ENCODE measurements around the gene ARIH2.

ARIH2 gene

GRCh38 chr3:48938689-48939088 lies 20.0 kb downstream of the ARIH2 start:
- Histone ChIP-seq H3K36me3 (ENCODE audit: low read length) (peaks cover 13% of the 10 kb centered on the region), H3K4me2 (ENCODE audit: low read depth, low read length, poor library complexity, severe bottlenecking) (no peak overlapping the region), H3K79me2 (ENCODE audit: insufficient read depth, low read length) (peaks cover 65% of the 10 kb centered on the region)

GRCh38 chr3:48945432-48945831 lies 26.8 kb downstream of the ARIH2 start:
- Histone ChIP-seq H3K36me3 (ENCODE audit: low read length) (no peaks in the 10 kb centered on the region; the same call in 1 of the 2 replicates), H3K4me3 (ENCODE audit: insufficient read depth, low read length, poor library complexity, severe bottlenecking) (no peak overlapping the region), H3K9me3 (ENCODE audit: insufficient read depth, low read length) (no peaks in the 10 kb centered on the region), H3K9ac (ENCODE audit: low read length) (no peak overlapping the region), H3K9me2 (replicated peaks; ENCODE audit: insufficient read depth, low read length) (no peaks in the 10 kb centered on the region), H3K4me2 (ENCODE audit: low read depth, low read length, poor library complexity, severe bottlenecking) (no peak overlapping the region), H3K79me2 (ENCODE audit: insufficient read depth, low read length) (peaks cover 64% of the 10 kb centered on the region), H2AFZ (ENCODE audit: low read depth, low read length, severe bottlenecking) (no peak overlapping the region), H3K27ac (ENCODE audit: low read depth, low read length) (no peak overlapping the region), H3F3A (ENCODE audit: insufficient read depth) (peaks cover 19% of the 10 kb centered on the region; the same call in 1 of the 2 replicates), H3K27me3 (ENCODE audit: low read length) (no peaks in the 10 kb centered on the region), H4K20me1 (ENCODE audit: low read depth, low read length) (peaks cover 3% of the 10 kb centered on the region; the same call in 1 of the 2 replicates)
- no peak for TF ChIP-seq CTCF (IDR thresholded peaks at IDR 0.05; ENCODE audit: insufficient read depth, low read length, poor library complexity, severe bottlenecking)

More at GRCh38 chr3:48938689-48939088, 20.0 kb downstream of the ARIH2 start:
- Histone ChIP-seq H3K27ac (ENCODE audit: low read depth, low read length) (no peak overlapping the region), H3K27me3 (ENCODE audit: low read length) (no peaks in the 10 kb centered on the region), H3K4me3 (ENCODE audit: insufficient read depth, low read length, poor library complexity, severe bottlenecking) (no peak overlapping the region), H3F3A (ENCODE audit: insufficient read depth) (no peaks in the 10 kb centered on the region), H3K9ac (ENCODE audit: low read length) (no peak overlapping the region), H4K20me1 (ENCODE audit: low read depth, low read length) (peaks cover 12% of the 10 kb centered on the region), H2AFZ (ENCODE audit: low read depth, low read length, severe bottlenecking) (no peak overlapping the region), H3K9me2 (replicated peaks; ENCODE audit: insufficient read depth, low read length) (no peaks in the 10 kb centered on the region), H3K9me3 (ENCODE audit: insufficient read depth, low read length) (no peaks in the 10 kb centered on the region)
- no peak for TF ChIP-seq CTCF (IDR thresholded peaks at IDR 0.05; ENCODE audit: insufficient read depth, low read length, poor library complexity, severe bottlenecking)
- TF ChIP-seq EZH2phosphoT487 (conservative IDR thresholded peaks at IDR 0.05; ENCODE audit: low read length): no peak

- Histone ChIP-seq H3K36me3 (ENCODE audit: low read length) (no peaks in the 10 kb centered on the region; the same call in 1 of the 2 replicates), H3K27me3 (ENCODE audit: low read length) (no peaks in the 10 kb centered on the region), H3K79me2 (ENCODE audit: insufficient read depth, low read length) (peaks cover 65% of the 10 kb centered on the region), H3F3A (ENCODE audit: insufficient read depth) (peaks cover 20% of the 10 kb centered on the region; the same call in 1 of the 2 replicates), H3K9me2 (replicated peaks; ENCODE audit: insufficient read depth, low read length) (no peaks in the 10 kb centered on the region), H3K4me2 (ENCODE audit: low read depth, low read length, poor library complexity, severe bottlenecking) (no peak overlapping the region), H2AFZ (ENCODE audit: low read depth, low read length, severe bottlenecking) (no peak overlapping the region), H3K4me3 (ENCODE audit: insufficient read depth, low read length, poor library complexity, severe bottlenecking) (no peak overlapping the region), H4K20me1 (ENCODE audit: low read depth, low read length) (peaks cover 3% of the 10 kb centered on the region; the same call in 1 of the 2 replicates), H3K27ac (ENCODE audit: low read depth, low read length) (no peak overlapping the region), H3K9me3 (ENCODE audit: insufficient read depth, low read length) (no peaks in the 10 kb centered on the region), H3K9ac (ENCODE audit: low read length) (no peak overlapping the region)
- no peak for TF ChIP-seq CTCF (IDR thresholded peaks at IDR 0.05; ENCODE audit: insufficient read depth, low read length, poor library complexity, severe bottlenecking)
Observed at GRCh38 chr3:48945891-48946549, 27.4 kb downstream of the ARIH2 start.
